HG03442 (cell line): ENCODE measurements around the gene LRRC23.
A peak's percentile ranks its signal among the peaks of the same experiment; 100 is the strongest.

ENCODE experiments used
- ATAC-seq: cut with Tn5 transposase; IDR thresholded peaks from one replicate; pipeline ENCODE4 v1.9.1; 2021; ENCODE audit warnings: mild to moderate bottlenecking, moderate library complexity; ENCODE audit not compliant: unreplicated experiment

LRRC23 gene

GRCh38 chr12:6955108-6956020, 50.7 kb downstream of the LRRC23 start:
- ATAC-seq = no peak

- no peak for ATAC-seq
Observed at GRCh38 chr12:6956021-6956727, 51.6 kb downstream of the LRRC23 start.

- ATAC-seq = no peak
Observed at GRCh38 chr12:6957151-6957701, 52.6 kb downstream of the LRRC23 start.

GRCh38 chr12:6957741-6958608, 53.4 kb downstream of the LRRC23 start:
- no peak for ATAC-seq

DNA sequence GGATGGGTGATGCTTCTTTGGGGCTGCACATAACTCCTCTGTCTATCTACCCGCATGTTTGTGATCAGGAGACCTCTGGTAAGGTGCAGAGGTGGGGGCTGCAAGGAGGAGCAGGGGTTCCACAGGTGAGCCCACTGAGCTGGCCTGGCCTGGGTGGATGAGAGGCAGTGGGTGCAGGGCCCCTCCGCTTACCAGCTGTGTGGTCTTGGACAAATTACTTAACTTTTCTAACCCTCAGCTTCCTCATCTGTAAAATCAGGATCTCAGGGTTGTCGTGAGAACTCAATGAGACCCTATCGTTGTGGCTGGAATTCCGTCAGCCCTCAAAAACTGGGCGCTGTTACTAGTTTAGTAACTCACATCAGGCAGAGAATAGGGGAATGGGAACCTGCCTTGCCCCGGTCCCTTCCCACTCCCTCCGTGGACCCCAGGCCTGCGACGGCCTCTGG, 54.0 kb downstream of the LRRC23 start:
- ATAC-seq = no peak

GRCh38 chr12:6959058-6959804, 54.6 kb downstream of the LRRC23 start:
- peak; percentile 36 for ATAC-seq

- ATAC-seq = no peak
Observed at GRCh38 chr12:6959805-6960592, 55.4 kb downstream of the LRRC23 start.

DNA sequence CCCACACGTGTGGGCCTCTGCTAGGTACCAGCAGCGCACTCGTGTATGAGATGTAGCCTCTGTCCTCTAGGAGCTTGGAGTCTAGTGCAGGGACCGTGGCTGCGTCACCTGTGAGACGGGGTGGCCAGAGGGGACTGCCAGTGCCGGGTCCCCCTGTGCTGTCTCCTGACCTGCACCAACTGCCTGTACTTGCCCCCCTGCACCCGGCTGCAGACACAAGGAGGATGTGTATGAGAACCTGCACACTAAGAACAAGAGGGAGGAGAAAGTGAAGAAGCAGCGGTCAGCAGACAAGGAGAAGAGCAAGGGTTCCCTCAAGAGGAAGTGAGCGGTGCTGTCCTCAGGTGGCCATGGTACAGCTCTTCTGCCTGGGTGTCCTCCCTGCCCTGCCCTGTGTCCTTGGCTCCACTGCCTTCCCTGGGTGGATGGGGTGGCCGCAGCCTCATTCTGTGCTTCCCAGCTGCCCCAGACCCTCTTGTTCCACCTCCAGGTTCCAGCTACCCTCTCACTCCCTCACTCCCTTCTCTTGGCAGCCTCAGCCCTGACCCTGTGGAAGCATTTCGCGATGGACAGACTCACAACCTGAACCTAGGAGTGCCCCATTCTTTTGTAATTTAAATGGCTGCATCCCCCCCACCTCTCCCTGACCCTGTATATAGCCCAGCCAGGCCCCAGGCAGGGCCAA, 56.1 kb downstream of the LRRC23 start:
- no peak for ATAC-seq

DNA sequence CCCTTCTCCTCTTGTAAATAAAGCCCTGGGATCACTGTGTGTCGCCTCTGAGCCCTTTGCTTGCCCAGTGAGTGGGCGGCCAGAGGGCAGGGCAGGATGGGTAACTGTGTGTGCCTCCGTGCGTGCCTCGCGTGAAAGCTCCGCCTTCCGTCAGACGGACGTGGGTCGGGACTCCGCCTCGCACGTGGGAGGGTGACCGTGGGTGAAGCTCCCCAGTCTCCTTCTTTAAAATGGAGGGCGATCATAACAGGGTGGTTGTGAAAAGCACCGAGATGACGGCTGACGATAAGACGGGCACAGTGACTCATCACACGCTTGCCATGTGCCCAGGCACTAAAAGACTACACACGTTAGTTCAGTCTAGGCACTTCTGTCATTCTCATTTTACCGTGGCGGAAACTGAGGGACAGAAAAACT, 56.7 kb downstream of the LRRC23 start:
- no peak for ATAC-seq

DNA sequence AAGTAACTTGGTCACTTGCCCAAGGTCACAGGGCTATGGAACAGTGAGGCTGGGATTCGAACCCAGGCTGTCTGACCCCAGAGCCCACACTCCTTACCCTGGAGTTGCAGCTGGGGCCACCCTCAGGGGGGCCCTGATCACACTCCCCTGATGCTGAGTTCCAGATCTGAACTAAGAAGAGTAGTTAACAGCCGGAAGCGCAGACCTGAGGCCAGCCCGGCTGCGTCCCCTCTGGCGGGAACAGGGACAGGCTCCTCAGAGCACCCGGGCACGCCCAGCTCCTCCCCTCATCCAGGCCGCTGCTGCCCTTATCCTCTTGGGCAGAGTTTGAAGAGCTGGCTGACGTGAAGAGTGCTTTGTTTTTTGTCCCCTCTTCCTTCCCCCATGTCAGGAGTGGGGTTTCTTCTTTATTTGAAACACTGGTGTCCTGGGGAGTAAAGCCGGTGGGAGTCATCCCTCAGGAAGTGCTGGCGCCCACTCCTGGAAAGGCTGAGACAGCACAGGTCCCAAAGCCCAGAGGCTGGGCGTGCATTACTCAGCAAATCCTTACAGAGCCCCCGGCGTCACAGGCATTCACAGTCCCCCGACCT, 57.2 kb downstream of the LRRC23 start:
- no peak for ATAC-seq

DNA sequence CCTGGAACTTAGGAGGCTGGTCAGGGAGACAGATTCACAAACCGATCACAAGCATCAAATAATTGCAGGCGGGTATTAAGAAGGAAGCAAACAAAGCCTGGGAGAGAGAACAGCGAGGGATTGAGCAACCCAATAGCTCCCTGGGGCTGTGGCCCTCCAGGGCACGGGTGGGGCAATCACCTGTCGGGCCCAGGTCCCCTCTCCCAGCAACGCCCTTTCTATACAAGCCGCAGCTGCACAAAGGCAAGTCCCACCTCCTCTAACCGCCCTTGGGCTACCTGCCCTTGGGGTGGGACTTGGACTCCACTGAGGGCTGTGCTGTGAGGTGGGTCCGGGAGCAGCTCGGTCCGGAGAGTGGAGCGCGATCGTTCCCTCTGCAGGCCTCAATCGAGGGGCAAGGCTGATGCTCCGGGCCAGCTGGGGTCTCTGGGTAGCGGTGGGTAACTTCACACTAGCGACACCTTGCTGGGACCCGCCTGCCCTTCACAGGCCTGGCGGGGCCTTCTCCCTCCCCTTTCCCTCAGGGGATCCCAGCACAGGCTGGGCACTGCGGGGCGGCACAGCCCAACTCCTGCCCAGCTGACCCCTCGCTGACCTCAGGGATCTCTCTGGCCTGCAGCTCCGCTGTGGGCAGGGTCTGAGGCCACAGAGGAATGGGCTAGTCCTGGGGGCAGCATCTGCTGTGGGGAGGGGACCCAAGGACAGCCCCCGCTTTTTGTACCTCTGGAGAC, 57.8 kb downstream of the LRRC23 start:
- no peak for ATAC-seq

DNA sequence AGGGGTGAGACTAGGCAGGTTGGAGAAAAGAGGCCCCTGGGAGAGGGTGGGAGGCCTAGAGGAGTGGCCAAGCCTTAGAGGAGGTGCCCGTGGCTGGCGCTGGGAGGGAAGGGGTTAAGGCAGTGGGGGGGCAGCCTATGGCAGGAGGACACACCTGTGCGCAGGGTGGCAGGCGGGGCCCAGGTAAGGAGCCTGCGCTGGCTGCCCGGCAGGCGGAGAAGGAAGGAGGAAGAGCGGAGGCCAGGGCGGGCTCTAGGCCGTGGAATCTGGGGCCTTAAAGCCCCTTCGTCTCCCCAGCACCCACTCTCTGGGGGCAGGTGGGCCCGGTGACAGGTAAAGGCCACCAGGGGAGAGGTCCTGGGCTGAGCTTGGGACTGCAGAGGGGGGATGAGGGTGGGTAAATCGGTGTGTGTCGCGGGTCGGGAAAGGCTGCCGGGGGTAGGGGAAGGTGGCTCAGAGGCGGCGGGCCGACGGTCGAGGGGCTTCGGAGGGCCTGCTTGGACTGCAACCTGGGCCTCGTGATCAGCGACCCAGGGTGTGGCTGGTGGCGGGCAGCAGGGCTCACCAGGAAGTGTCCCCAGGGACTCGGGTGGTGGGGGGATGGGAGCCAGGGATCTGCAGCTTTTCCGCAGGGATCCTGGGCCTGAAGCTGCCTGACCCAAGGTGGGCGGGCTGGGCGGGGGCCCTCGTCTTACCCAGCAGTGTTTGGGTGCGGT, 58.6 kb downstream of the LRRC23 start:
- ATAC-seq = no peak
